Neural progenitor cell (in vitro differentiated cells): ENCODE results near the gene NEU3.

Source experiments
- EZH2 ChIP-seq: fragments of 200-600 bp; sonication (generic); IDR thresholded peaks from 2 replicates; pipeline ENCODE4 v1.6.1; 2017; ENCODE audit warnings: antibody characterized with exemption, mild to moderate bottlenecking, moderate library complexity
- TF ChIP-seq, protein P1 (sequence below): fragments of 200-600 bp; sonication (generic); IDR thresholded peaks from 2 replicates; pipeline ENCODE4 v1.5.1; 2017; ENCODE audit warnings: antibody characterized with exemption, mild to moderate bottlenecking

DNA sequence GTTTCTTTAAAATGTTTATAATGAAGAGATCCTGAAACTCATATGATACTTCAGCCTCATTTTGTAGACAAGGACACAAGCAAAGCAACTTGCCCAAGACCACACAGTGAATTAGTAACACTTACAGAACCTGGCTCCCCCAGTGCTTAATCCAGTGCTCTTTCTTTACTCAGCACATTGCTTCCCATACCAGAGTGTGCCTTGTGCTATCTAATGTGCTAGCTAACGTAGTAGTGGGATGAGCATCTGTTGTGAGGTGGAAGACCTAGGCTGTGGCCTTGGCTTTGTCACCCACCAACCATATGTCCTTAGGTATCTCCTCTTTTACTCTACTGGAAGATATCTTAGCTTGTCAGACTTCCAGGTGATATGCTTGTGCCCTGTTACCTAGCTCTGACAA is 34.5 kb upstream of the NEU3 start:
- TF ChIP-seq, protein P1, sequence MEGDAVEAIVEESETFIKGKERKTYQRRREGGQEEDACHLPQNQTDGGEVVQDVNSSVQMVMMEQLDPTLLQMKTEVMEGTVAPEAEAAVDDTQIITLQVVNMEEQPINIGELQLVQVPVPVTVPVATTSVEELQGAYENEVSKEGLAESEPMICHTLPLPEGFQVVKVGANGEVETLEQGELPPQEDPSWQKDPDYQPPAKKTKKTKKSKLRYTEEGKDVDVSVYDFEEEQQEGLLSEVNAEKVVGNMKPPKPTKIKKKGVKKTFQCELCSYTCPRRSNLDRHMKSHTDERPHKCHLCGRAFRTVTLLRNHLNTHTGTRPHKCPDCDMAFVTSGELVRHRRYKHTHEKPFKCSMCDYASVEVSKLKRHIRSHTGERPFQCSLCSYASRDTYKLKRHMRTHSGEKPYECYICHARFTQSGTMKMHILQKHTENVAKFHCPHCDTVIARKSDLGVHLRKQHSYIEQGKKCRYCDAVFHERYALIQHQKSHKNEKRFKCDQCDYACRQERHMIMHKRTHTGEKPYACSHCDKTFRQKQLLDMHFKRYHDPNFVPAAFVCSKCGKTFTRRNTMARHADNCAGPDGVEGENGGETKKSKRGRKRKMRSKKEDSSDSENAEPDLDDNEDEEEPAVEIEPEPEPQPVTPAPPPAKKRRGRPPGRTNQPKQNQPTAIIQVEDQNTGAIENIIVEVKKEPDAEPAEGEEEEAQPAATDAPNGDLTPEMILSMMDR: no peak
- TF ChIP-seq EZH2: no peak
